Activated CD4-positive, alpha-beta T cell treated with anti-CD3 and anti-CD28 coated beads for 1 hour (primary cell): ENCODE measurements around the gene RDH16.
"Not testable (repeated sequence)": the region's sequence is repeated elsewhere in the genome, so short reads cannot be mapped to it uniquely, and the experiment has no call there.

Source experiments
- DNase-seq: peaks from one replicate; pipeline ENCODE4 v3.0.0-alpha.2; 2020

The RDH16 gene

DNA sequence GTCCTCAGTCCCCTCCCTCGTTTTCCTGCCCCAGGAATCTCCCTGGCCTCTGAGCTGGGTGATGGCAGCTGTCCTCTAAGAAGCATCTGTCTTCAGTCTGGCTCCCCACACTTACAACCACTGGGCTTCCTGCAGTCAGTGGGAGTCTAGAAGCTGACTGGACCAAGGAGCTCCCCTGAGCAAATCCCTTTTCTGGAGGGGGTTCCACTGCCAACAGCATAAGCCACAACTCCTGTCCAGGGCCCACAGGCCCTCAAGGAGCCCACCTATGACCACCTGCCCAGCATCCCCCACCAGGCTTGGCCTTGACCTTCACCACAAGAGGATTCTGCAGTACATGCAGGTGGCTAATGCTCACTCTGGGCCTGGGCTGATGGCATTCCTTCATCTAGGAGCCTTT is 4.1 kb downstream of the RDH16 start:
- DNase-seq = no peak

DNA sequence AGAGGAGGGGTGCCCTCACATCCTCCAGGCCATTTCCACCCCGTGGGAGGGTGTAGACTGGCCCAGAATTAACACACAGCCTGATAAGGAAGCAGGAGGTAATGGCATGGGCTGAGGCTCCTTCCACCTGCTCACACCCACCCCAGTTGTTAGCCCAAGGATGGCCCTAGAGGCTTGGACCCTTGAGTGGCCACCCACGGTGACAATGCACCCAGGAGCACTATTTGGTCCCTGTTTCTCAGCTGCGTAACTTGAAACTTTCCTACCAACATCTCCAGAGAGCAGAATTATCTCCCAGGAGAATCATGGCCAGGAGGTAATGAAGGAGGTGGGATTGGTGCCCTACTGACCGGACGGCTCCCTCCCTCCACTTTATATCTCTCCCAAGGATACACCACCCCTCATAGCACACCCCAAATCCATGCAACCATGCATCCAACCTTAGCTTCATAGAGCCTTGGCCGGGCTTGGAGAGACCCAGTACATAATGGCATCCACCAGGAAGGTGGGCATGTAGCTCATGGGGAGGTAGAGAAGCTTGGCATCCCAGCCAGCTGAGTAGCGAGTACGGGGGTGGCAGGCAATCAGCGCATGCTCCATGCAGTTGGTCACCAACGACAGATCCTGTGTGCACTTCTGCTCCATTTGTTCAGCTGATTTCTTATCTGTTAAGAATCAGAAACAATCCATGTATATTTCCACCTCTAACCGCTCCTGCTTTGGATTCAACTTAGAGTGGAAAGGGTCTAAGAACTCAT is 5.6 kb downstream of the RDH16 start:
- DNase-seq = no peak

DNA sequence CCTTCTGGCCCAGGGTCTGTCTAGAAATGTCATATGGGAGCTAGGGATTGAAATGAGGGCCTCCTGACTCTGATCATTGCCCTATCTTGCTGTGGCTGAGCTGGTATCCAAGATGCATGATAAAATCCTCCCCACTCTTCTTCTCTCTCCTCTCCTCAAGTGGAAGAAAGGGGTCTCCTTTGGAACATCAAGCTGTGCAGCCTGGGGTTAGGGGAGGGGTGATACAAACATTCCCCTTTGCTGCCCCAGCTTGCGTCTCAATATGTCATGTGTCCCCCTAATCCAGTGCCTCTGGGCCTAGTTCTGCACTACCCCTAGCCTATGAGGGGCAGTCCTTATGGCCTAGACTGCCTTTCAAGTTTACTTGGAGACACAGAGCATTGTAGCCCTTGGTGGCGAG is 8.5 kb downstream of the RDH16 start:
- DNase-seq = no peak

DNA sequence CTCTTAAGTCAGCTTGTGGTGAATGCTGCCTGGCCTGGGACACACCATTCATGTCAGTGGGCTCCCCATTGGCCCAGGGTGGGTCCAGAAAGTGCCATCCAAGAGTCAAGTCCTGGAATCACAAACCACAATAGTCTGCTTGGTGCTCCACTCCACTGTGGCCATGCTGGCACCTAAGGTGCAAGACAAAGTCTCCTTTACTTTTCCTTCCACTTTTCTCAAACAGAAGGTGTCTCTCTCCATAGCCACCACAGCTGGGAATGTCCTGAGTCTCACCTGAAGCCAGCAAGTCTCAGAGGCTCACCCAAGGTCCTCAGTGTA is 9.0 kb downstream of the RDH16 start:
- DNase-seq = no peak

DNA sequence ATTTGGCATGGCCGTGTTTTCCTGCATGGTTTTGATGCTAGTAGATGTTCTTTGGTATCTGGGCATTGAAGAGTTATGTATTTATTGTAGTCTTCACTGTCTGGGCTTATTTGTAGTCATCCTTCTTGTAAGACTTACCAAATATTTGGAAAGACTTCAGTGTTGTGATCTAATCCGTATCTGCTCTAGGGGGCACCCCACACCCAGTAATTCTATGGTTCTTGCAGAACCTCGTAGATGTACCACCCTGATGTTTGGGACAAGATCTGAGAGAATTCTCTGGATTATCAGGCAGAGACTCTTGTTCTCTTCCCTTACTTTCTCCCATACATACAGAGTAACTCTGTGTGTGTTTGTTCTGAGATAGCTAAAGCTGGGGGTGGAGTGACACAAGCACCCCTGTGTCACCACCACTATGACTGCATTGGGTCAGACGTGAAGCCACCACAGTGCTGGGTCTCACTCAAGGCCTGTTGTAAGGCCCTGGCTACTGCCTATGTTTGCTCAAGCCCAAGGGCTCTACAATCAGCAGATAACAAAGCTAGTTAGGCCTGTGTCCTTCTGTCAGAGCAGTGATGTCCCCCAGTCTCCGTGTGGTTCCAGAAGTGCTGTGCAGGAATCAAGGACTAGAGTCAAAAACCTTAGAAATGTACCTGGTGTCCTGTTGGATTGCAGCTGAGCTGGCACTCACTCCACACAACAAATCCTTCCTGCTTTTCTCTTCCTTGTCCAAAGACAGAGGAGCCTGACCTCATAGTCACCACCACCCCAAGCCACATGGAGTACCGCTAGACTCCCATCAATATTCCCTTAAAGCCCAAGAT is 9.6 kb downstream of the RDH16 start:
- no peak for DNase-seq

DNA sequence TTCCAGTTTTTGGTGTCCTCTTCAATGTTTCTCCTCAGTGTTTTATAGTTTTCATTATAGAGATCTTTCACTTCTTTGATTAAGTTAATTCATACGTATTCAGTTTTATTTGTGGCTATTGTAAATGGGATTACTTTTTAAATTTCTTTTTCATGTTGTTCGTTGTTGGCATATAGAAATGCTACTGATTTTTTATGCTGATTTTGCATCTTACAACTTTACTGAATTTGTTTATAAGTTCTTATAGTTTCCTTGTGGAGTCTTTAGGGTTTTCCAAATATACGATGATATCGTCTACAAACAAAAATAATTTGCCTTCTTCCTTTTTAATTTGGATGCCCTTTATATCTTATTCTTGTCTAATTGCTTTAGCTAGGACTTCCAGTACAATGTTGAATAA is 13.5 kb downstream of the RDH16 start:
- DNase-seq = no peak

DNA sequence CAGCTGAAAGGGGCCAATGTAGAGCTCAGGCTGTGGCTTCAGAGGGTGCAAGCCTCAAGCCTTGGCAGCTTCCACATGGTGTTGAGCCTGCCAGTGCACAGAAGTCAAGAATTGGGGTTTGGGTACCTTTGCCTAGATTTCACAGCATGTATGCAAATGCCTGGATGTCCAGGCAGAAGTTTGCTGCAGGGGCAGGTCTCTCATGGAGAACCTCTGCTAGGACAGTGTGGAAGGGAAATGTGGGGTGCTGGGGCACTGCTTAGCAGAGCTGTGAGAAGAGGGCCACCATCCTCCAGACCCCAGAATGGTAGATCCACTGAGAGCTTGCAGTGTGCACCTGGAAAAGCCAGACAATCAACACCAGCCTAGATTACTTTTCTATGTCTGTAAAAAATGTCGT is 14.0 kb downstream of the RDH16 start:
- DNase-seq = not testable (repeated sequence)

DNA sequence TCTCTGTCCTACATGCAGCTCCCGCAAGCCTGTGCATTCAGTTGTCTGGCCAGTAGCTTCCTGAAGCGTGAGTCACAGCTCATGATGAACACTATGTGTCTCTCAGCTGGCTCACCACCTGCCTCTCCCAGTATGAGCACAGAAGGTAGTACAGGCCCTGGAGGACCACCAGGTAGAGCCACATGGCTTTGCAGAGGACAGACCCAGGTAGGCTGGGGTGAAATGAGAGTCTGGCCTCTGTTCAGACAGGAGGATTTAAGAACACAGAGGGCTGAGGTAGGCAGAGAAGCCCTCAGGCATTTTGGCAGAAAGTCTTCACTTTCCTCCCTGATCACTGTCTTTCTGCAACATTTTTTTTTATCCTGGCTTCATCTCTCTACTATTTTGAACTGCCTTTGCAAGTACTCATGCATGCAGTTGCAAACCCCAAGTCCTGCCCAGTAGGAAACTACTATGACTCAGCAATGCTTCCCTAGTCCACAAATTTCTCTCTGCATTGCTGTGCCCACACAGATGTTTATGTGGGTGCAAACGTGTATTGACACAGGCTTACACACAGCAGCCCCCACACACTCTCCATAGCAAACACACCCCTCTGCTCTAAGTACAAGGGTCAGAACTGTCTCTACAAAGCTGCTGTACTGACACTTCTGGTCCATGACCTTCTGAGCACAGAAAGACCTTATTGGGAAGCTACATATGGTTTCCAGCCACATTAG is 15.9 kb downstream of the RDH16 start:
- no peak for DNase-seq

DNA sequence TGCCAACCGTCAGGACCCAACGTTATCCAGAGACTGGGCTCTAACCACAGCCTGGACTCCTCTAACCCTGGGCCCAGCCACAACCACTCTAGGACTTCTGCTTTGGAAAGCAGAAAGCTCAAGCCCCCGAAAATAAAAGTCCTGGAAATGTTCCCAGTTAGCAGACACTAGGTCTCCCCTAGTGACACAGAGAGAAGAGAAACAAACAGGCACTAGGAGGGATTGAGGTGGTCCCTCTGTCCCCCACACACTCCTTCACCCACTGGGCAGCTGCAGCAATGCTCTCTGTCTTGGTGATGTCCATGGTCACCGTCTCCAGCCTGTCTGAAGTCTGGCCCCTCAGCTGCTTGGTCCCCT is 16.5 kb downstream of the RDH16 start:
- DNase-seq = not testable (repeated sequence)

DNA sequence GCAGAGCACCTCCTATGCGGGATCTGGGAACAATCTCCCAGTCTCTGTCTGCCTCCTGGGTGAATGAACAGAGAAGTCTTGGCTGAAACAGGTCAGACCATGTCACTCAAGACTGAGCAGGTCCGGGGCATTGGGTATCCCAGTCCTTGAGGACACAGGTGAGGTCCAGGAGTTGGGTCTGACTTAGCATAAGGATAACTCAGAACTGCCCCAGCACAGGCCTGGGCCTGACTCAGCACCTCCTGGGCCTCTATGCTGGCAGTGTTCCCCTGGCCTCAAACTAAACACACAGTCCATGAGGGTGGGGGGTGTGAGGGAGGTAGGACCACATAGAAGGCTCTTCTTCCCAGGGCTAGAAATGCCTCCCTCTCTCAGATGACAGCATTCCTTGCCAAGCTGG is 21.7 kb downstream of the RDH16 start:
- no peak for DNase-seq

DNA sequence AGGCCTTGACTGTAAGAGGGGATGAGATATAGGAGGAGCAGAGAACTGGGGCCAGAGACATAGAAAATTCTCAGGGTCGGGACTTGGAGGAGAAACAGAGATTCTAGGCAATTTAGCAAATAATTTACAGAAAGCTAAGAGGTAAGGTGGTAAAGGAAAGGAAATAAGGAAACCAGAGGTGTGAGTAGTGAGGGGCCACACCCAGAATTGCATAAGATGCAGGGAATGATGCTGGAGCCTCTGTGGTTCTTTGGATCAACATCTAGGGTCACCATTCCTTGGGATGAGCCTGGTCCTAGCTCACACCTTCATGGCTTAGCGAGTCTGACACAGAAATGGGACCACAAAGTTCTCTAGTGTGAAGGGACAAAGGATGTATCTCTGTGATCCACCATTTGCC is 22.3 kb downstream of the RDH16 start:
- DNase-seq = no peak

DNA sequence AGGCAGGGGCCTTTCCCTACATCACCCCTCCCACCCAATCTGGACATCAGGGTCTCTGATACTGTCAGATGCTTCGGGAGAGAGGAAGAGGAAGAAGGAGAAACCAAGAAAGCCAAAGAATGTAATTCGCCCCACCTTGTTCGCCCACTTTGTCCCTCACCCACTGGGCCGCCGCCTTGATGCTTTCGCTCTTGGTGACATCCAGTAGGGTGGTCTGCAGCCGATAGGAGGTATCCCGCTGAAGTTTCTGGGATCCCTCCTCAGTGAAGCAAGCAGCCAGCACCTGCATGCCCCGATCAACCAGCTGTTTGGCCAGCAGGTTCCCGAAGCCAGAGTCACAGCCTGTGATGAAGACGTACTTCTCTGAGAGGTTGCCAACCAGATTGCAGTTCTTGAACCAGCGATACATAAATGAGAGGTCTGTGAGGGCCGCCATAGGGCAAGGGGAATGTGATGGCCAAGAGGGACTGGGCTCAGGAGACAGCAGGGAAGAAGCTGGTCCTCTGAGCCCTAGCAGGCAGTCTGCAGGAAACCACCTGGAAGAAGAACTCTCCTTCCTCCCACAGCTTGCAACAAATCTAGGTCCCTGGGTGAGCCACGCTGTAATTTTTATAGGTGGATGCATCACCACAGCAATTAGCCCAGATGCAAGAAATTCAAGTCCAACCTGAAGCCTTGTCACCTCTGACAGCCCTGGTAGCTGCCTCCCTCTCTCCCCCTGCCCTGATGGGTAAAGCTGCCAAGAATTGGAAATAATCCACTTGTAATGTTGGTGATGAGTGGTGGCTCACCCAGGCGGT is 23.4 kb downstream of the RDH16 start, which contains the start of gene SDR9C7:
SDR9C7 (minus strand) TSS at position 583 of the 800 bp plus-strand sequence; CDS start at position 436, 147 bp downstream.
- DNase-seq = no peak

DNA sequence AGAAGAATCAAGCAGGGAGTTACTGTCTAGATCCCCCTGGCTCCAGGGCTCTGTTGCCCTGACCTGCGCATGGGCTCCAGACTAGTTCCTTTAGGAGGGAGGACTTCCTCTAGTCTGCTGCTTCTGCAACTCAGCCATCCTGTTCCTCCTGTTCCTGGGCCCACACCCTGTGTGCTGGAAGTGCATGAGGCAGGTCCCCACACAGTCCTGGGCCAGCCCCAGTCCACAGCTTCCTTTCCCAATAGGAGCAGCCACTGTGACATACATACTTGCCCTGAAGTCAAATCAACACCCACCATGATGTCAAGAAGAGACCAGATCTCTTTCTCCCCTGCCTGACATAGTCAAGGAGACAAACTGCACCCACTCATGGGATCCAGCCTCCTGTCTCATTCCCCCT is 24.5 kb downstream of the RDH16 start:
- no peak for DNase-seq

DNA sequence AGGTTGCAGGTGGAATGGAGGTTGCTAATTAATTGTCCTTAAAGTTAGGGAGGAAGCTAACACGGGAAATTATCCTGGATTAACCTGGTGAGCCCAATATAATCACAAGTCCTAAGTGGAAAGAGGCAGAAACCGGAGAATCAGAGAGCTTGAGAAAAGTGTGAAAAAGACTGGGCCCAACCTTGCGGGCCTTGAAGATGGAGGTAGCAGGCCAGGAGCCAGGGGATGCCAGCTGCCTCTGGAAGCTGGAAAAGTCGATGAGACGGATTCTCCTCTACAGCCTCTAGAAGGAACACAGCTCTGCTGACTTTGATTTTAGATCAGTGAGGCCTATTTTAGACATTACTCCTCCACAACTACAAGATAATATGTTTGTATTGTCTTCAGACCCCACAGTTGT is 25.3 kb downstream of the RDH16 start:
- no peak for DNase-seq

DNA sequence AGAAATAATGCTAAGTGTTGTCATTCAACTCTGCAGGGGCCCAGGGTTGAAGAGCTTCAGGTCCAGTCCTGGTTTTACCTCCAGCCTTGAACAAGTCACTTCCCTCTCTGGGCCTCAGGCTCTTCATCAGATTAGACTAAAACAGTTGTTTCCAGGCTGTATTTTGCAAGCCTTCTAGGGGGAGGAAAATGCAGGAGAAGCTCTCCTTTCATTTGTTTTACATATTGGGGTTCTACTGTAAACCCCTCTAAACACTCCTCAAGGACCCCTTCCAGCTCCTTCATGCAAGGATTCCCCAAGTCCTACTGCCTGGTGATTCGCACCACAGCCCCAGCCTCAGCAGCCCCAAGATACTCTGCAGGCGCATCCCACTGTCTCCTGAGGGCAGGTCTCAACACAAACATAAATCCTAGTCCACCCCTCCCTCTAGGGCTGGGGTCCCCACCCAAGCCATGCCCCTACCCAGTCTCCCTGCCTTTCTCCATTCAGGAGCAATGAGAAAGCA is 25.9 kb downstream of the RDH16 start:
- no peak for DNase-seq

DNA sequence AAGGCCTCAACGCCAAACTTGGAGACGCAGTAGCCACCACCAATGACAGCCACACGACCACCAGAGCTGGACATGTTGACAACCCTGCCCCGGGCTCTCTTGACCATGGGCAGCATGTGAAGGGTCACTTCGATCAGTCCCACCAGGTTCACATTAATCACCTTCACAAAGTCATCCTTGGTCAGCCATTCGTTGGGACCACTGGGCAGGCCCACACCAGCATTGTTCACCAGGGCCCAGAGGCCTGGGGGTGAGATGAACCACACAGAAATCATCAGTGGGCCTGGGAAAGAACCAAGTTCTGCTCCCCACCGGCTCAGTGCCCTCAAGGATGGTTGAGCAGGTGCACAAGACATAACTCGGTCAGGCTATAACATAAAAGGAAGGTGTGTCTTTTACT is 27.2 kb downstream of the RDH16 start:
- DNase-seq = no peak

DNA sequence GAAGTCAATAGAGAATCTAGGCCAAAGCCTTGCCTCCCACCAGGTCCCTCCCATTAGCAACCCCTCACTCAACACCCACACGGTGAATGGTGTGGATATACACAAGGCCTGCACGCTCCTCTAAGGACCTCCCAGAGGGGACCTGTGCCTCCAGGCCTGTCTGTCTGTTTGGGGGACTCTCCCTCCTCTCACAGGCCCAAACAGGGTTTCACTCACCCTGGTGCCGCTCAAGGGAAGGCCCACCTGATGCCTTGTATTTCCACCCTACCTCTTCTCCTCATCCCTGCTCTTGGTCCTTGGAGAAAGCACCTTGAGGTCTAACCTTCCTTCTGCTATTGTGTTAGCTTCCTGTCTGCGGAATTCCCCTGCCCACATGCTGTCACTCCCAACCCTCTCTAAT is 27.6 kb downstream of the RDH16 start:
- no peak for DNase-seq

DNA sequence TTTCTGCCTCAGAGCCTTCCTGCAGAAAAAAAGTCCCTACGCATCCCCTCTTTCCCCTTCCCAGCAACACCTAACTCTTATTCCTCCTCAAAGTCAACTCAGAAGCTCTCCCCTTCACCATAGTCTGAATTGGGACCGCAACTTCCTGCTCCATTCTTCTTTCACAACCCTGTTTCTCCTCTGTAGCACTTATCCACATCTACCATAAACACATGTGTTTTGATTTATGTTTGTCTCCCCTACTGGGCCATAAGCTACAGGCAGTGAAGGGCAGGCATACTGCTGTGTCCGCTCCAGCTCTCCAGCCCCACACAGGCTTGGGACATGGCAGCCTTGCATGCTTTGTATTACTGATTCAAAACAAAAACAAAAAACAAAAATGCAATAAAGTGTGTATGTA is 29.1 kb downstream of the RDH16 start:
- no peak for DNase-seq

DNA sequence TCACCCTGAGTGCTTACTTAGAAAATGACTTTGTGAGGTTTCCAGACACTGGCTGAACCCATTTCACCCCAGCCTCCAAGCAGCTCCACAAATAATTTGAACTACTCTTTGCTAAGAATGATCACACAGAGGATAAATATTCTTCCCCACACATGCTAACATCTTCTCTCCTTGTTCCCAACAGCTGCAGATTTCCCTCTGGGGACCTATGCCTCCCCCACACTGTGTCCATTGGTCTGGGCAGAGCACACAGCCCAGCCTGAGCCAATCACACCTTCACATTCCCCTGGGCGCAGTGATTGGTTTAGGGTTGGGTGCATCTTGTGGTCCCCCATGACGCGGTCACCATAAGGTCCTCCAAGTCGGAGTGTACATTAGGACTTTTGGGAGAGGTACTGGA is 30.1 kb downstream of the RDH16 start:
- DNase-seq = no peak

DNA sequence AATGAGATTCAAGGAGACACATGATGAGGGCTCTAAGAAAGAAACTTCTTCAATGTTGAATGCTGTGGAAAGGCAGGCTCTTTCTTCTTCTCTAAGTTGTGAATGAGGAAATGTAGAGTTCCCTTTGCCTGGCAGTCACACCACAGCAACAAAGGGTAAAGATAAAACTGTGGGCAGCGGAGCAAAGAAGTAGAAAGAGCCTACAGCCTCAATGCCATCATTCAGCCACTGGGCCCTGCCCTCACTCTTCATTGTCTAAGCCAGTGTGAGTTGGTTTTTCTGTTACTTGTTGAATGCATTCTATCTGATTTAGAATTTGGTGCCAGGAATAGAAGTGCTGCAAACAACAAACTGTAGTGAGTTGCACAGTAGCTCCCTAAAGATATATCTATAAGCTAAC is 35.4 kb downstream of the RDH16 start:
- DNase-seq = no peak

DNA sequence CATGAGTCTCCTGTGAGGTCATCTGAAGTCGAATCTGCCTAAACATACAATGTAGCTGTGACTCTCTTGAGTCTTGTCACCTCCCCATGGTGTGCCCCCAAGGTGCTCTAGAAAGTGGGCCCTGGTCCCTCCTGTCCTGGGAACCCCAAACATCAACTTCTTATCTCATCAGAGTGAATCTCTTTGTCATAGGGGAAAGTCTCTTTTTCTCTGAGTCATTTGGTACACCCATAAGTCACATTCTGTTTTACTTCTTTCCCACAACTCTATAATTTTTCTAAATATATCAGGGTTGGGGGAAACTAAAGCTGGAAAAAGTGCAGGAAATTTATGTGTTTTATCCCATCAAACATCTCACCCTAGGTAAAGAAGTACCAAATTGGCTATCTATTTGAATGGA is 36.1 kb downstream of the RDH16 start:
- DNase-seq = no peak

DNA sequence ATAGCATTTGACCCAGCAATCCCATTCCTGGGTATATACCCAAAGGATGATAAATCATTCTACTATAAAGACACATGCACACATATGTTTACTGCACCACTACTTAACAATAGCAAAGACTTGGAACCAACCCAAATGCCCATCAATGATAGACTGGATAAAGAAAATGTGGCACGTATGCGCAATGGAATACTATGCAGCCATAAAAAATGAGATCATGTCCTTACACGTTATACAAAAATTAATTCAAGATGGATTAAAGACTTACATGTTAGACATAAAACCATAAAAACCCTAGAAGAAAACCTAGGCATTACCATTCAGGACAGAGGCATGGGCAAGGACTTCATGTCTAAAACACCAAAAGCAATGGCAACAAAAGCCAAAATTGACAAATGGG is 39.3 kb downstream of the RDH16 start:
- not testable (repeated sequence) for DNase-seq

DNA sequence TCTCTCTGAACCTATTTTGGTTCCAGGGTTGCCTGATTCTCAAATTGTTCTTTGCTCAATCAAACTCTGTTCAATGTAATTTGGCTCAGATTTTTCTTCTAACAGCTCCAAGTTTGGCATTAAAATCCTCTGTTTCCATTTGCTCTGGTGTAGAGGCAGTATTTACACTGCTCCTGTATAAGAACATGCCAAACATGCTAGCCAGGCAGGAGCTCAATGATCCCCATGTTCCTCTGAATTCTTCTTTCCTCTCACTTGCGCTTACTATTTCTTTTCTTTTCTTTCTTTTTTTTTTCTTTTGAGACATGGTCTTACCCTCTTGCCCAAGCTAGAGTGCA is 40.4 kb downstream of the RDH16 start:
- DNase-seq = no peak
